IPS-20b (cell line): ENCODE results near the gene DAB1.
"Not testable (repeated sequence)": the region's sequence is repeated elsewhere in the genome, so short reads cannot be mapped to it uniquely, and the experiment has no call there.

Source experiments
- H3K27ac ChIP-seq: one replicate; pipeline ENCODE4 v1.5.1; 2013; ENCODE audit warnings: low read length
- H3K27me3 ChIP-seq: 2 replicates; pipeline ENCODE4 v1.6.1; 2013; ENCODE audit warnings: mild to moderate bottlenecking, low read length, inconsistent platforms; ENCODE audit not compliant: insufficient read depth
- H3K36me3 ChIP-seq: 2 replicates; pipeline ENCODE4 v1.6.1; 2013; ENCODE audit warnings: low read depth, mild to moderate bottlenecking, inconsistent platforms, low read length, moderate library complexity; ENCODE audit not compliant: insufficient read depth
- H3K4me1 ChIP-seq: 2 replicates; pipeline ENCODE4 v1.6.1; 2013; ENCODE audit warnings: mild to moderate bottlenecking, control low read depth, inconsistent platforms, low read length, moderate library complexity; ENCODE audit not compliant: insufficient read depth
- H3K4me3 ChIP-seq: 2 replicates; pipeline ENCODE4 v1.5.1; 2013; ENCODE audit warnings: mild to moderate bottlenecking, low read length, inconsistent platforms
- H3K9ac ChIP-seq: 2 replicates; pipeline ENCODE4 v1.6.1; 2013; ENCODE audit warnings: low read depth, mild to moderate bottlenecking, inconsistent platforms, low read length, moderate library complexity
- H3K9me3 ChIP-seq: 2 replicates; pipeline ENCODE4 v1.6.1; 2013; ENCODE audit warnings: mild to moderate bottlenecking, low read depth, low read length, inconsistent platforms; ENCODE audit not compliant: insufficient read depth

The DAB1 gene

GRCh38 chr1:57235730-57236510 is 187.9 kb downstream of the DAB1 start:
- no peaks in the 10 kb centered on the region for H3K9me3 ChIP-seq
- no peaks in the 10 kb centered on the region for H3K27me3 ChIP-seq
- no peaks in the 10 kb centered on the region for H3K36me3 ChIP-seq
- no peak overlapping the region for H3K4me3 ChIP-seq
- H3K4me1 ChIP-seq = 0 out of 2 replicates have a peak, but pooled peaks cover 3% of the 10 kb centered on the region
- H3K27ac ChIP-seq = no peak overlapping the region
- H3K9ac ChIP-seq = no peak overlapping the region

GRCh38 chr1:57234459-57234858 is 189.4 kb downstream of the DAB1 start:
- Histone ChIP-seq H3K36me3 (no peaks in the 10 kb centered on the region), H3K4me1 (0 out of 2 replicates have a peak, but pooled peaks cover 3% of the 10 kb centered on the region), H3K4me3 (no peak overlapping the region), H3K9me3 (no peaks in the 10 kb centered on the region), H3K27me3 (no peaks in the 10 kb centered on the region), H3K27ac (no peak overlapping the region), H3K9ac (no peak overlapping the region)

- Histone ChIP-seq H3K4me3 (no peak overlapping the region), H3K4me1 (0 out of 2 replicates have a peak, but pooled peaks cover 3% of the 10 kb centered on the region), H3K9ac (no peak overlapping the region), H3K27me3 (no peaks in the 10 kb centered on the region), H3K36me3 (no peaks in the 10 kb centered on the region), H3K27ac (no peak overlapping the region), H3K9me3 (no peaks in the 10 kb centered on the region)
These were observed 191.4 kb downstream of the DAB1 start for GRCh38 chr1:57232500-57232899.

GRCh38 chr1:57229998-57230397 is 193.9 kb downstream of the DAB1 start:
- Histone ChIP-seq H3K36me3 (no peaks in the 10 kb centered on the region), H3K4me3 (no peak overlapping the region), H3K9me3 (no peaks in the 10 kb centered on the region), H3K27ac (no peak overlapping the region), H3K9ac (no peak overlapping the region), H3K27me3 (no peaks in the 10 kb centered on the region), H3K4me1 (no peaks in the 10 kb centered on the region; the same call in 1 of the 2 replicates)

- H3K4me1 ChIP-seq = peaks cover 2% of the 10 kb centered on the region; the same call in 1 of the 2 replicates
- no peak overlapping the region for H3K27ac ChIP-seq
These were observed 194.8 kb downstream of the DAB1 start for GRCh38 chr1:57229076-57229475.

GRCh38 chr1:57222801-57223200 is 201.1 kb downstream of the DAB1 start:
- H3K27me3 ChIP-seq = no peaks in the 10 kb centered on the region
- H3K36me3 ChIP-seq = no peaks in the 10 kb centered on the region
- H3K9ac ChIP-seq = no peak overlapping the region
- H3K9me3 ChIP-seq = no peaks in the 10 kb centered on the region
- H3K27ac ChIP-seq = no peak overlapping the region
- no peak overlapping the region for H3K4me3 ChIP-seq
- H3K4me1 ChIP-seq = peaks cover 2% of the 10 kb centered on the region; the same call in 1 of the 2 replicates

More at GRCh38 chr1:57229076-57229475, 194.8 kb downstream of the DAB1 start:
- H3K9ac ChIP-seq = no peak overlapping the region
- H3K9me3 ChIP-seq = no peaks in the 10 kb centered on the region
- H3K36me3 ChIP-seq = no peaks in the 10 kb centered on the region
- H3K4me3 ChIP-seq = no peak overlapping the region
- no peaks in the 10 kb centered on the region for H3K27me3 ChIP-seq

- H3K9ac ChIP-seq = no peak overlapping the region
- H3K9me3 ChIP-seq = no peaks in the 10 kb centered on the region
- H3K36me3 ChIP-seq = no peaks in the 10 kb centered on the region
- H3K4me3 ChIP-seq = no peak overlapping the region
- H3K4me1 ChIP-seq = peaks cover 2% of the 10 kb centered on the region; the same call in 1 of the 2 replicates
- no peak overlapping the region for H3K27ac ChIP-seq
- H3K27me3 ChIP-seq = no peaks in the 10 kb centered on the region
These were observed 201.6 kb downstream of the DAB1 start for GRCh38 chr1:57222307-57222706.

GRCh38 chr1:57220905-57221304 is 203.0 kb downstream of the DAB1 start:
- H3K4me3 ChIP-seq, H3K36me3 ChIP-seq, H3K27ac ChIP-seq, H3K9ac ChIP-seq, H3K9me3 ChIP-seq, H3K4me1 ChIP-seq, H3K27me3 ChIP-seq: not testable (repeated sequence)

- no peaks in the 10 kb centered on the region for H3K36me3 ChIP-seq
- H3K4me3 ChIP-seq = no peak overlapping the region
- no peaks in the 10 kb centered on the region for H3K27me3 ChIP-seq
- peaks cover 13% of the 10 kb centered on the region; the same call in 1 of the 2 replicates for H3K4me1 ChIP-seq
- no peak overlapping the region for H3K9ac ChIP-seq
- H3K9me3 ChIP-seq = no peaks in the 10 kb centered on the region
- H3K27ac ChIP-seq = no peak overlapping the region
These were observed 205.3 kb downstream of the DAB1 start for GRCh38 chr1:57218487-57219079.

GRCh38 chr1:57217905-57218304 is 206.0 kb downstream of the DAB1 start:
- Histone ChIP-seq H3K4me1 (peaks cover 13% of the 10 kb centered on the region; the same call in 1 of the 2 replicates), H3K27ac (no peak overlapping the region), H3K36me3 (no peaks in the 10 kb centered on the region), H3K9ac (no peak overlapping the region), H3K4me3 (no peak overlapping the region), H3K27me3 (no peaks in the 10 kb centered on the region), H3K9me3 (no peaks in the 10 kb centered on the region)

GRCh38 chr1:57214951-57215575 is 208.8 kb downstream of the DAB1 start:
- Histone ChIP-seq H3K9ac (no peak overlapping the region), H3K27me3 (no peaks in the 10 kb centered on the region), H3K27ac (no peak overlapping the region), H3K4me1 (peaks cover 13% of the 10 kb centered on the region; the same call in 1 of the 2 replicates), H3K4me3 (no peak overlapping the region; the same call in 1 of the 2 replicates), H3K36me3 (no peaks in the 10 kb centered on the region), H3K9me3 (no peaks in the 10 kb centered on the region)
